ENCODE data around the gene ERBB4. TPM values are rescaled to one million over a fixed set of nuclear protein-coding genes. Genes with fewer than 3 reads are reported as not detected.
"Not testable (repeated sequence)": the region's sequence is repeated elsewhere in the genome, so short reads cannot be mapped to it uniquely, and the experiment has no call there.

ERBB4 gene
- total RNA-seq, 4 donors from 2014 or later: 0.59 to 1.5 (median 0.83) TPM

DNA sequence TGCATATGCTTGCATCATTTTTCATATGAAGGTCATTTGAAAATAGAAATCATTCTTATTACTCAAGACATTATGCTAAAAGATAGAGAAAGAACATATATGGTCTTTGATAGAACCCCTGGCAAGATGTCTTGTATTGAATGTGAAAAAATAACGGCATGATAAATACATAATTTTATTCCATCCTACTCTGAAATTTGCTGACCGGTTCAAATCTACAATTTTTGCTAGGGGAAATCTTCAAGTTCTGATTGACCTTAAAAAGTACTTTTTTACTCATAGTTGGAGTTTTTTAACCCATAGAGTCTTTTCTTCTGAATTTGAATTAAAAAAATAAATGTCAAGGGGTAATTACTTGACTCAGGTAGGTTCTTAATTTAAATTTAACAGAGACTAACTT, 920.8 kb downstream of the ERBB4 start:
- H3K4me3 ChIP-seq (ENCODE audit: low read depth, poor library complexity, severe bottlenecking): no peak overlapping the region
- intact Hi-C loops (cut with DNase I; ENCODE audit: low total_unique reads): no loop called here
- DNase-seq (ENCODE audit: low spot score in 2 of 2): no peak
- no peak for TF ChIP-seq POLR2A (IDR thresholded peaks at IDR 0.05)
- TF ChIP-seq, protein P1, sequence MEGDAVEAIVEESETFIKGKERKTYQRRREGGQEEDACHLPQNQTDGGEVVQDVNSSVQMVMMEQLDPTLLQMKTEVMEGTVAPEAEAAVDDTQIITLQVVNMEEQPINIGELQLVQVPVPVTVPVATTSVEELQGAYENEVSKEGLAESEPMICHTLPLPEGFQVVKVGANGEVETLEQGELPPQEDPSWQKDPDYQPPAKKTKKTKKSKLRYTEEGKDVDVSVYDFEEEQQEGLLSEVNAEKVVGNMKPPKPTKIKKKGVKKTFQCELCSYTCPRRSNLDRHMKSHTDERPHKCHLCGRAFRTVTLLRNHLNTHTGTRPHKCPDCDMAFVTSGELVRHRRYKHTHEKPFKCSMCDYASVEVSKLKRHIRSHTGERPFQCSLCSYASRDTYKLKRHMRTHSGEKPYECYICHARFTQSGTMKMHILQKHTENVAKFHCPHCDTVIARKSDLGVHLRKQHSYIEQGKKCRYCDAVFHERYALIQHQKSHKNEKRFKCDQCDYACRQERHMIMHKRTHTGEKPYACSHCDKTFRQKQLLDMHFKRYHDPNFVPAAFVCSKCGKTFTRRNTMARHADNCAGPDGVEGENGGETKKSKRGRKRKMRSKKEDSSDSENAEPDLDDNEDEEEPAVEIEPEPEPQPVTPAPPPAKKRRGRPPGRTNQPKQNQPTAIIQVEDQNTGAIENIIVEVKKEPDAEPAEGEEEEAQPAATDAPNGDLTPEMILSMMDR (IDR thresholded peaks at IDR 0.05): no peak
- 91 to 97% methylated on average over 2 of the region's 2 CpGs for WGBS, 2 donors

DNA sequence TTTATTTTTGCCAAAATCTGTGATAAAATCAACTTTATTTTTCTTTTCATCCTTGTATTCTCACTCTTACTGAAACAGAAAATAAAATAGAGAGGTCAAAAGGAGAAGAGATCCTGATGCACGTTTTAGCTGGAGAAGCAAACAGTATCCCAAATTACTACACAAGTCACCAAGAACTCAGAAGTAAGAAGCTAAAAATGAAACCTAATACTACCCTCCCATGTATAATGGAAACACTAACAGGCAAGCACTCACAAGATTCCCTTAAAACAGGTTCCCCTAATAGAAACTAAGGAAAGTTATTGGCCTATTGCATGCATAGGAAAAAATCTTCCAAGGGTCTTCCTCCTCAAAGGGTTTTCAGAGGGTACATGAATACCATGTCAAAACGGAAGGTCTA, 927.0 kb downstream of the ERBB4 start:
- 72 to 78% methylated on average over 2 of the region's 2 CpGs for WGBS, 2 donors
- no peak overlapping the region for H3K4me3 ChIP-seq (ENCODE audit: low read depth, poor library complexity, severe bottlenecking)
- TF ChIP-seq, protein P1 (IDR thresholded peaks at IDR 0.05): no peak
- TF ChIP-seq POLR2A (IDR thresholded peaks at IDR 0.05): no peak

DNA sequence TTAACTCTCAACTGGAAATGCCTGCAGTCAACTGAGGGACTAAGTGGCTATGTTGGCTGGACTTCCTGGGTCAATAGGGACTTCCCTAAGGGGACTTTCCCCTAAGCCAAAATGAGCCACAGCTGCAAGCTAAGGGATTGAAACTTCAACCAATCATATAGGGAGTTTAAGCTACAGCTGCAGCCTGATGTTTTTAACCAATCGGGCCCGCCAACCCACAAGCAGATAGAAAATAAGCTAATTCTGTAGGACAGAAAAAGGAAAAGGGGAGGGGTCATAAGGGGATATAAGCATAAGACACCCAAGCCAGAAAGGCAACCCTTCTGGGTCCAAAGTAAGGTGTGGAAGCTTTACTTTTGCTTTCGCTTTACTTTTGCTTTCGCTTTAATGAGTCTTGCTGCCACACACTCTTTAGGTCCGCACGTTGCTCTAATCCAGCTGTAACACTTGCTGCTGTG, 927.5 kb downstream of the ERBB4 start:
- no peak for DNase-seq (ENCODE audit: low spot score in 2 of 2)
- intact Hi-C loops (cut with DNase I; ENCODE audit: low total_unique reads): no loop called here
- TF ChIP-seq, protein P1 (IDR thresholded peaks at IDR 0.05): no peak
- TF ChIP-seq POLR2A (IDR thresholded peaks at IDR 0.05): no peak
- 85 to 91% methylated on average over 6 of the region's 6 CpGs for WGBS, 2 donors
- no peak overlapping the region for H3K4me3 ChIP-seq (ENCODE audit: low read depth, poor library complexity, severe bottlenecking)

More for the DNA sequence above, 927.0 kb downstream of the ERBB4 start:
- intact Hi-C loops (cut with DNase I; ENCODE audit: low total_unique reads): no loop called here
- no peak for DNase-seq (ENCODE audit: low spot score in 2 of 2)

DNA sequence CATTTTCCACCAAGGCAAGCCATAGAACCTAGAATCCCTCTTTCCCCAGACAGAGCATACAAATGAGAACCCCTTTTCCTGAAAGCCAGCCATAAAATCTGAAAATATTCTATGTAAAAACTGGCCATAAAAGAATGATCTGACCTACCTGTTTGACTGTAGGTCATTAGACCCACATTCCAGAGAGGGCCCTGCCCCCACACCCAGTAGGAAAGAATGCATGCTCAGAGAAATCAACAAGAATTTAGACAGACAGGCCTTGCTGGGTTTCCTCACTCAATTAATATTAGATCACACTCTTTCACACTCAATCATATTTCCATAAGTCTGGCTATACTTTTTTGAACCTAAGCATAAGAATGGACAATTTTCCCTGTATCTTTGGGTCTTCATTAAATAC, 929.5 kb downstream of the ERBB4 start:
- TF ChIP-seq POLR2A (IDR thresholded peaks at IDR 0.05): no peak
- TF ChIP-seq, protein P1 (IDR thresholded peaks at IDR 0.05): no peak
- H3K4me3 ChIP-seq (ENCODE audit: low read depth, poor library complexity, severe bottlenecking): no peak overlapping the region
- intact Hi-C loops (cut with DNase I; ENCODE audit: low total_unique reads): no loop called here
- no peak for DNase-seq (ENCODE audit: low spot score in 2 of 2)

DNA sequence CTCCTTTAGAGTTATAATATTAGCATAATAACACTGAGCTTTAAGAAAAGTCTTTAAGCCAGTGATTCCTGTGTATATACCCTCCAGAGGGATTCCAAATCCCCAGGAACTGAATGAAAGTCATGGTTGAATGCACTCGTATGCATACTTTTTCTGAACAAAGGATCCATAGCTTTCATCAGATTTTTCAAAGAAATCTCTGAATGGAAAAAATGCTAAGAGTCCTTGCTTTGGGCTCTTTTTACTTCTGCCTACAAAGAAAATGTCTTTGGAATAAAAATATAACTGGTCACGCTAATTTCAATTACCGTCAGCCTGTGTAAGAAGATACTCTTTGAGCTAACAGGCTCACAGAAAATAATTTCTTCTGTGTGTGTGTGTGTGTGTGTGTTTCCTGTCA, 939.5 kb downstream of the ERBB4 start:
- intact Hi-C loops (cut with DNase I; ENCODE audit: low total_unique reads): no loop called here
- no peak for DNase-seq (ENCODE audit: low spot score in 2 of 2)
- no peak for TF ChIP-seq POLR2A (IDR thresholded peaks at IDR 0.05)
- TF ChIP-seq, protein P1 (IDR thresholded peaks at IDR 0.05): no peak
- no peak overlapping the region for H3K4me3 ChIP-seq (ENCODE audit: low read depth, poor library complexity, severe bottlenecking)
- 46 to 69% methylated on average over 3 of the region's 3 CpGs for WGBS, 2 donors

DNA sequence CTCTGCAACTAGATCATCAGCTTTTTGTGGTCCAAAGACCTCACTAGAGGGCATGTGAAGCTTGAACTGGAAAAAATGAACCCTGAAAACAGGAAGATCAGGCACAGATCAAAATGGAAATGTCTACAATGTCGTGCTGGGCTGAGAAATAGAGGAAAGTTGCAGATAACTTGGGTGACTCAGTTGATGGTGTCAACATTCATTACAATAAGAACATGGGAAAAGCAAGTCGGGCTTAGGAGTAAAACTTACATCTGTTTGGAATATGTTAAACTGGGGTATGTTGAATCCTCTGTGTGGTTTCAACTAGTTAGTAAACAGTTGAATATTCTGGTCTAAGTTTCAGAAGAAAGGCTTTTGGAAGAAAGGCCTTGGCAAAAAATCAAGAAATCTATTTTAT, 940.4 kb downstream of the ERBB4 start:
- DNase-seq (ENCODE audit: low spot score in 2 of 2): no peak
- intact Hi-C loops (cut with DNase I; ENCODE audit: low total_unique reads): no loop called here
- no peak for TF ChIP-seq POLR2A (IDR thresholded peaks at IDR 0.05)
- WGBS, 2 donors: 53 to 59% methylated on average over 2 of the region's 2 CpGs
- no peak overlapping the region for H3K4me3 ChIP-seq (ENCODE audit: low read depth, poor library complexity, severe bottlenecking)

DNA sequence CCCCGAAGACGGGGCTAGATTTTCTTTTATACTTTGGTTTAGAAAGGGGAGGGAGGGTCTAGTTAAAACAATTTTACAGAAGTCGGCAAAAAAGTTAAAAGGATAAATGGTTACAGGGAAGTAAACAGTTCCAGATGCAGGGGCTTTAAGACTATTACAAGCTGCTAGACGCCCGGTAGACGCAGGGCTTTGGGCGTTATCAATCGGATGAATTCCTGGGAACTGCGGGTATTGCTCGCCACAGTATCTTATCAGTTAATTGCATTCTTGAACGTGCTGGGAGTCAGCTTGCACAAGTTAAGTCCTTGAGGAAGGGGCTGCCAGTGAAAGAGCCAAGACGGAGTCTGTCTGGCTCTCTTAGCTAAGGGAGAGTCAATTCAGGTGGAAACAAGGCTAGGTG, 946.6 kb downstream of the ERBB4 start:
- H3K4me3 ChIP-seq (ENCODE audit: low read depth, poor library complexity, severe bottlenecking); DNase-seq (ENCODE audit: low spot score in 2 of 2); intact Hi-C loops (cut with DNase I; ENCODE audit: low total_unique reads): not testable (repeated sequence)
- 44 to 56% methylated on average over 12 of the region's 12 CpGs for WGBS, 2 donors

Data from lower leg skin (tissue), 4 donors.